ENCODE data around the gene SLC39A13.

The SLC39A13 gene

DNA sequence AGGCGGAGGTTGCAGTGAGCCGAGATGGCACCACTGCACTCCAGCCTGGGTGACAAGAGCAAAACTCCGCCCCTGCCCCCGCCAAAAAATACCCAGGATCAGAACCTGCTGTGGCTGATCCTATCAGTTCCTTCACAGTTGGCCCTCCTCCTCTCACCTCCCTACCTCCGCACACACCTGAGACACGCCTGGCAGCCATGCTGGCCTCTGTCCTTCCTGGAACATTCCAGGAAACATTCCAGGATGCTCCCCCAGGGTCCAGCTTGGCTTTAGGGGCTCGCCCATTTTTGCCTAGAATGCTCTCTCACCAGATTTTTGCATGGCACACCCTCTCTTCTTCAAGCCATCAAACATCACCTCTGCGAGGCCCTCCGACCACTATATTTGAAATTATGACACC, 38.4 kb downstream of the SLC39A13 start:
- Histone ChIP-seq H3K36me3 (ENCODE audit: insufficient read depth, low read length) (no peaks in the 10 kb centered on the region), H3K4me3 (ENCODE audit: low read depth in 1 of 2, low read length in 2 of 2) (no peak overlapping the region), H3K4me1 (ENCODE audit: insufficient read depth, low read length) (no peaks in the 10 kb centered on the region), H3K4me2 (ENCODE audit: insufficient read depth, low read length) (no peak overlapping the region), H3K27me3 (ENCODE audit: insufficient read depth, low read length, poor library complexity) (no peaks in the 10 kb centered on the region), H4K20me1 (ENCODE audit: insufficient read depth, low read length) (no peaks in the 10 kb centered on the region), H3K9me3 (ENCODE audit: insufficient read depth, low read length, severe bottlenecking) (no peaks in the 10 kb centered on the region), H2AFZ (ENCODE audit: low read depth, low read length) (no peak overlapping the region), H3K9ac (ENCODE audit: low read depth, low read length) (no peak overlapping the region), H3K27ac (ENCODE audit: low read length) (no peak overlapping the region), H3K79me2 (ENCODE audit: insufficient read depth, low read length) (no peaks in the 10 kb centered on the region)
- no peak for DNase-seq
- no peak for TF ChIP-seq EZH2 (IDR thresholded peaks at IDR 0.05; ENCODE audit: borderline replicate concordance, low read depth, low read length, severe bottlenecking)
- TF ChIP-seq, protein P1, sequence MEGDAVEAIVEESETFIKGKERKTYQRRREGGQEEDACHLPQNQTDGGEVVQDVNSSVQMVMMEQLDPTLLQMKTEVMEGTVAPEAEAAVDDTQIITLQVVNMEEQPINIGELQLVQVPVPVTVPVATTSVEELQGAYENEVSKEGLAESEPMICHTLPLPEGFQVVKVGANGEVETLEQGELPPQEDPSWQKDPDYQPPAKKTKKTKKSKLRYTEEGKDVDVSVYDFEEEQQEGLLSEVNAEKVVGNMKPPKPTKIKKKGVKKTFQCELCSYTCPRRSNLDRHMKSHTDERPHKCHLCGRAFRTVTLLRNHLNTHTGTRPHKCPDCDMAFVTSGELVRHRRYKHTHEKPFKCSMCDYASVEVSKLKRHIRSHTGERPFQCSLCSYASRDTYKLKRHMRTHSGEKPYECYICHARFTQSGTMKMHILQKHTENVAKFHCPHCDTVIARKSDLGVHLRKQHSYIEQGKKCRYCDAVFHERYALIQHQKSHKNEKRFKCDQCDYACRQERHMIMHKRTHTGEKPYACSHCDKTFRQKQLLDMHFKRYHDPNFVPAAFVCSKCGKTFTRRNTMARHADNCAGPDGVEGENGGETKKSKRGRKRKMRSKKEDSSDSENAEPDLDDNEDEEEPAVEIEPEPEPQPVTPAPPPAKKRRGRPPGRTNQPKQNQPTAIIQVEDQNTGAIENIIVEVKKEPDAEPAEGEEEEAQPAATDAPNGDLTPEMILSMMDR (IDR thresholded peaks at IDR 0.05; ENCODE audit: borderline replicate concordance, extremely low read depth, low read length, poor library complexity, severe bottlenecking) = no peak
- no peak for ATAC-seq (ENCODE audit: insufficient read depth, low read depth)

DNA sequence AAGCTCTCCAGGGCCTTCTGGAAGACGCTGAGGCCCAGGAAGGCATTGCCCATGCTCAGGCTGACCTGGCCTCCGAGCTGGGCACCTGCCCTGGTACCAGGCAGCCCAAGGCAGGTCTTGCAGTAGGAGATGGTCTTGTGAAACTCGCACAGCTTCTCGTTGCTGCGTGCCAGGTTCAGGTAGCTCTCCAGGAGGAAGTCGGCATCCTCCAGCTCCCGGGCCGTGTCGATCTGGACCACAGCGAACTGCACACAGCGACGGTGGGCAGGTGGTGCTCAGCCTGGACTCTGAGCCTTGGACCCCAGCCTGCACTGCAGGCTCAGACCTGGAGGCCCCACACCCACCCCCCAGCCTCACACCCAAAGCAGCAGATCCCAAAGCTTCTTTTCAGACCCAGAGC, 39.5 kb downstream of the SLC39A13 start:
- H3K4me3 ChIP-seq (ENCODE audit: low read depth in 1 of 2, low read length in 2 of 2) = no peak overlapping the region
- H2AFZ ChIP-seq (ENCODE audit: low read depth, low read length) = no peak overlapping the region
- no peaks in the 10 kb centered on the region for H3K36me3 ChIP-seq (ENCODE audit: insufficient read depth, low read length)
- H3K9me3 ChIP-seq (ENCODE audit: insufficient read depth, low read length, severe bottlenecking) = no peaks in the 10 kb centered on the region
- H3K4me1 ChIP-seq (ENCODE audit: insufficient read depth, low read length) = no peaks in the 10 kb centered on the region
- H3K27me3 ChIP-seq (ENCODE audit: insufficient read depth, low read length, poor library complexity) = no peaks in the 10 kb centered on the region
- no peak for TF ChIP-seq EZH2 (IDR thresholded peaks at IDR 0.05; ENCODE audit: borderline replicate concordance, low read depth, low read length, severe bottlenecking)
- TF ChIP-seq, protein P1 (IDR thresholded peaks at IDR 0.05; ENCODE audit: borderline replicate concordance, extremely low read depth, low read length, poor library complexity, severe bottlenecking) = no peak
- H3K9ac ChIP-seq (ENCODE audit: low read depth, low read length) = no peak overlapping the region
- H3K27ac ChIP-seq (ENCODE audit: low read length) = no peak overlapping the region
- no peak for DNase-seq
- H3K79me2 ChIP-seq (ENCODE audit: insufficient read depth, low read length) = no peaks in the 10 kb centered on the region
- no peak for ATAC-seq (ENCODE audit: insufficient read depth, low read depth)
- no peaks in the 10 kb centered on the region for H4K20me1 ChIP-seq (ENCODE audit: insufficient read depth, low read length)
- no peak overlapping the region for H3K4me2 ChIP-seq (ENCODE audit: insufficient read depth, low read length)

DNA sequence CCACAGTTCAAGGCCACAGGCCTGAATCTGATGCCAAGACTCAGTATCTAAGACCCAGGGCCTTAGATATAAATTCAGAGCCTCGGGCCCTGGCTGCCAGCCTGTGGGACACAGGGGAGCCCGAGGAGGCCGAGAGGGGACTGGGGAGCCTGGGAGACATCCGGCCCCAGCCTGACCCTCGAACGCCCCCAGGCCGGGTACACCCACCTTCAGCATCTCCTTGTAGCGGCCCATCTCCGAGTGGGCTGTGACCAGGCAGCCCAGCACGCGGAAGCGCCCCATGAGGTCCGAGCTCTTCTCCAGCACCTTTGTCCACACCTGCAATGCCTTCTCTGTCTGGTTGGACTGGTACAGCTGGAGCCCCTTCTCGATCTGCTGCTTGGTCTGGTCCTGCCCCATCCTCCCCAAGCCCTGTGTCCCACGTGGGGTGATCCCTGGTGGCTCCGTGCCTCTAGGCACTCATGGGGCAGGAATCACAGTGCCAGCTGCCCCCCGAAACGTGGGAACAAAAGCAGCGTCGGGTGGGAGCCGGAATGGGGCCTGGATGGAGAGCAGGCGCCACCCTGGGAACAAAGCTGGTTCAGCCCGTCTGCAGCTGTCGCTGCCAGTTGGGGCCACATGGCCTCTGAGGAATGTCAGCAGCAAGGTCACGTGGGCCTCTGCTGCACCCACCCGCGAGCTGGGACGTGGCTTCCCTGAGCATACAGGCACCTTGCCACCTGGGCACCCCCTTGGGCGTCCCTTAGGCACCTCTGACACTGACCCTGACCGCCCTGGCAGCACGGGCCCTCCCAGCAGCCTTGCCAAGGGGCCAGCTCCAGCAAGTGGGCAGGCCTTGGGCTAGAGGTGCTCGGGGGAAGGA, 40.4 kb downstream of the SLC39A13 start, which contains the start of gene RAPSN:
RAPSN (minus strand) TSS at position 571 of the 862 bp plus-strand sequence; CDS start at position 399, 172 bp downstream.
- Histone ChIP-seq H3K27me3 (ENCODE audit: insufficient read depth, low read length, poor library complexity) (no peaks in the 10 kb centered on the region), H3K36me3 (ENCODE audit: insufficient read depth, low read length) (no peaks in the 10 kb centered on the region), H3K9me3 (ENCODE audit: insufficient read depth, low read length, severe bottlenecking) (no peaks in the 10 kb centered on the region), H3K79me2 (ENCODE audit: insufficient read depth, low read length) (no peaks in the 10 kb centered on the region), H3K4me1 (ENCODE audit: insufficient read depth, low read length) (no peaks in the 10 kb centered on the region), H3K4me2 (ENCODE audit: insufficient read depth, low read length) (no peak within 1 kb of the TSS), H3K4me3 (ENCODE audit: low read depth in 1 of 2, low read length in 2 of 2) (no peak within 1 kb of the TSS), H4K20me1 (ENCODE audit: insufficient read depth, low read length) (no peaks in the 10 kb centered on the region), H3K27ac (ENCODE audit: low read length) (no peak within 1 kb of the TSS), H2AFZ (ENCODE audit: low read depth, low read length) (no peak within 1 kb of the TSS), H3K9ac (ENCODE audit: low read depth, low read length) (no peak within 1 kb of the TSS)
- TF ChIP-seq EZH2 (IDR thresholded peaks at IDR 0.05; ENCODE audit: borderline replicate concordance, low read depth, low read length, severe bottlenecking) = no peak
- TF ChIP-seq, protein P1 (IDR thresholded peaks at IDR 0.05; ENCODE audit: borderline replicate concordance, extremely low read depth, low read length, poor library complexity, severe bottlenecking) = no peak
- no peak for DNase-seq
- no peak for ATAC-seq (ENCODE audit: insufficient read depth, low read depth)
